ENCODE data around the gene SGK1.

The SGK1 gene

GRCh38 chr6:134317471-134318131 is at the start of gene SGK1:
SGK1 (minus strand) TSS chr6:134318112; CDS start chr6:134317460, 652 bp downstream.
- DNase-seq: peak; percentile 10

- no peak for DNase-seq
Measured at GRCh38 chr6:134363323-134364039, 45.6 kb upstream of the SGK1 start.

- no peak for DNase-seq
Measured at GRCh38 chr6:134361011-134361410, 43.1 kb upstream of the SGK1 start.

GRCh38 chr6:134359302-134359701 is 41.4 kb upstream of the SGK1 start:
- DNase-seq: no peak

- DNase-seq: no peak
Measured at GRCh38 chr6:134358320-134358719, 40.4 kb upstream of the SGK1 start.

GRCh38 chr6:134357022-134357487 is 39.1 kb upstream of the SGK1 start:
- no peak for DNase-seq

GRCh38 chr6:134356405-134356804 is 38.5 kb upstream of the SGK1 start:
- no peak for DNase-seq

- DNase-seq: no peak
Measured at GRCh38 chr6:134352786-134353480, 35.0 kb upstream of the SGK1 start.

GRCh38 chr6:134351615-134352474 is 33.9 kb upstream of the SGK1 start:
- no peak for DNase-seq

GRCh38 chr6:134347885-134348805 is 30.2 kb upstream of the SGK1 start:
- DNase-seq: no peak

DNA sequence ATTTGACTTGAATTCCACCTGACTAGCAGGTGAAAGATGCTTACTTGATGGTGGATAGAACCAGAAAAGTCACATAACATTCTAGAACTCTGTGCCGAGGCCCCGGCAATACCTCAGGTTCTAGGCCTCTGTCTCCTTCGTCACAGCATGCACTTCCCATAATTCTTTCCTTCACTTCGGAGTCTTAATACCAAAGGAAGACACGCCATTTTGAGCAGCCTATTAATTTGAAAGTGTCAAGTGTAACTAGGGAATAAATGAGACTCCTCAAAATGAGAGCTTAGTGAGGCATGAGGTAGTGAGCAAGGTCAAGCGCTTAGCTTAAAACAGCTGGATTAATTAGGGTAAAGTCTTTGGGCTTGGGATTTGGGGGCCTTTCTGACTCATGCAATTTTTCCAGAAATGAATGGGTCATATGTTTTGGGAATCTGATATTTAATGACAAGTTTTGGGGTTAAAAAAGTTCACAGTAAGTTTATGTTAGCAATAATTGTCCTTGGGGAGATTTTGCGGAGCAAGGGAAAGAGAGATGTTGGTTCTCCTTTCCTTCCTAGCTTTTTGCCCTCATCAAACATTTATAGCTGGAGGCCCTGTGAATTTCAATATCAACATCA is 29.1 kb upstream of the SGK1 start:
- no peak for DNase-seq

DNA sequence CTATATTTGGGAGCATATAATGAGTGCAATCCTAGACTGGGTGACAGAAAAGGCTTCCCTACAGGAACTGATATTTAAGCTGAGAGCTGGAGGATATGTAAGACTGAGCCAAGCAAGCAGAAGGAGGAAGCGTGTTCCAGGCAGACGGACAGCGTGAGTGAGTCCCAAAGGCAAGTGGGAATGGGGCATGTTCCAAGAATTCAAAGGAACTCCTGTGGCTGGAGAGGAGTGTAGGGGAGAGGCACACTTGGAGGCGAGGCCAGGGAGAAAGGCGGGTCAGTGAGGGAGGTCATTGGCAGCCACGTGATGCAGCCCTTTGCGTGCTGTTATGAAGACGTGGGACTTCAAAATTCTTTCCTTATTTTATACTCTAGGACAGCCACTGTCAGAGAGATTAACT is 27.9 kb upstream of the SGK1 start:
- DNase-seq: no peak

- DNase-seq: no peak
Measured at GRCh38 chr6:134343066-134343465, 25.2 kb upstream of the SGK1 start.

DNA sequence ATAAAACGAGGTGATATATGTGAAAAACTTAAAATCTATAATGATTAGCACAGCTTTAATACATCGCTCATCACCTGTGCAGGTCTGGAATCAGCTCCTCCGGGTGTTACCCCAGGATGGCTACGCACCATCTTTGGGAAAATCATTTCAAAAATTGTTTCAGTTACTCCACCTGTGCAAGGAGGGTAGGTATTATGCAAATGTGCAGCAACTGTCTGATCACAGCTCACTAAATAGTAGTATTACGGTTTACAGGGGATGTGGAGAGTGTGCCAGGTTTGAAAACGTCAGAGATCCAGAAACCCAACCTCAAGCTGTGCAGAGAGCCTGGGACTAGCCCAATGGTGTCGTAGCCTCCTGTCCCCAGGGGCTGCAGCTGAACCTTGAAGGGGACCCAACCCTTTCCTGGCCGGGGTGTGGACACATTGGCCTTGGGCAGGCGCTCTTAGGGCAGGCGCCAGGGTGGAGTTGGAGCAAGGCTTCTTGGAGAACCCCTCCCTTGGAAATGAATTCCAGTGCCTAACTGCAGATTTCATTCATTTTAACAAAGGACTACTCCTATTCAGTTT is 24.2 kb upstream of the SGK1 start:
- no peak for DNase-seq

DNA sequence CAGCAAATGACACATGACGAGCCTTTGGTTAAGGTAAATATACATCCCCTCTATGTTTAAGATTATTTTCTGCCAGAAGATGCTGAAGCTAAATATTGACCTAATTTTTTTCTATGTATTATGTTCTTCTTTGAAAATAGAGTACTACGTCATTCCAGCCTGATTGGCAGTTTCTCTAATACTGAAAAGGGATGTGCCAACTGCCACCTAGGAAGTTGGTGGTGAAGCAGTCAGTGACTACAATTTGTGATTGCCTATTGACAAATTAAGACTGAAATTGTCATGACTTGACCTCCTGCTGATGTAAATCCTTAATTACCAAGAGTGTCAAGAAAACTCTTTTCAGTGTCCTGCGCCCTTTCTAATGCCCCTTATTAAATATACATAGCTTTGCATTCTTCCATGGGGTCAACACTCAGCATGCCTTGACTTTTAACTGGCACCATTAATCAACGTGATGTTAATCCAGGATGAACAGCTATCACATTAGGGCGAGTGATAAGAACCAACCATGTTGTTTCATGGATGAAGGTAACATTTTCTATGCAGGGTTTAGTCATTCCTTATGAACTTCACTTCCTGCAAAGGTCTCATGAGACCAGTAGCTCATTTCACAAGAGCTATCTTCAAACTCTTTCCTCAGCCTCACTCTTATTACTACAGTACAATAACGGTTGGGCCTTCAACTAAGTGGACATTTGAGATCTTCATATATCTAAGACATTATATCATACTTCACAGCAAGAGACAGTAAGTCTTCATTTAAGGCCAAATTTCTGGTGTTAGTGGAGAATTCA is 22.5 kb upstream of the SGK1 start:
- no peak for DNase-seq

DNA sequence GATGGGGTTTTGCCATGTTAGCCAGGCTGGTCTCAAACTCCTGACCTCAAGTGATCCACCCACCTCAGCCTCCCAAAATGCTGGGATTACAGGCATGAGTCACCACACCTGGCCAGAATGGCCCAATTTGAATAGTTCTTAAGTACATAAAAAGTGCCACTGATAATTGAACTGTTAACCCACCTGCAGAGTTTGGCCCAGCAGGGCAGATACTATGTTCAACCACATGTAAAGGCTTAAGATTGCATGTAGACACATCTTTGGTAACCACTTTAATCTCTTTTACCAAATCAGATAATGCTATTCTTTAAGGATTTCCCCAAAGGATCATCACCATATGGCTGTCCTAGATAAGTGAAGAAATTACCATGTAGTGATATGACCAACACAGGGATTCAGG is 21.3 kb upstream of the SGK1 start:
- no peak for DNase-seq

GRCh38 chr6:134331256-134331655 is 13.3 kb upstream of the SGK1 start:
- DNase-seq: no peak

DNA sequence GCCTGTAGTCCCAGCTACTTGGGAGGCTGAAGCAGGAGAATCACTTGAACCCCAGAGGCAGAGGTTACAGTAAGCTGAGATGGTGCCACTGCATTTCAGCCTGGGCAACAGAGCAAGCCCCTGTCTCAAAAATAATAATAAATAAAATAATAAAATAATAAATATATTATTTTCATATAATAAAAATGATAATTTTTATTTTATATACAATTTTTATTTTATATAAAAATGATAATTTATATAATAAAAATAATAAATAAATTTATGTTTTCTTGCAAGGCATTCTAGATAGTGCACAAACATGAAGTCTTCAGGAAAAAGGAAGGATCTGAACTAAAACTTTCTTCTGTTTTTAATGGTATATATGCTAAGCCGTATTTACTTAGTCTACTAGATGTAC is 12.6 kb upstream of the SGK1 start:
- DNase-seq: no peak

DNA sequence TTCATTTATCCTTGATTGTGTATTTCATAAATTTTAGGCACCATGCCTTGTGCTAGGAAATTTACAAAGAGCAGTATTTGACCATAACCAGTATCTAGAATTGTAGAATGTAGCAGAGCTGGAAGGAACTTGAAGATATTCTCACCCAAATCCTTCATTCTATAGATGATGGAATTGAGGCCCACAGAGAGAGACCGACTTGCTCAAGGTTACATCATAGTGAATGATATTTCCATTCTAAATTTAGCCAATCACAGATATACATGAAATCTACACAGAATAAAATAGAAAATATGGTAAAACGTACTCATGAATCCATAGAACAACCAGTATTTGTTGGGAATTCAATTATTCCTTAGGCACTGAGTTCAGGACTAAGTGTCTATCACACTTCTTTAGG is 10.9 kb upstream of the SGK1 start:
- DNase-seq: no peak

DNA sequence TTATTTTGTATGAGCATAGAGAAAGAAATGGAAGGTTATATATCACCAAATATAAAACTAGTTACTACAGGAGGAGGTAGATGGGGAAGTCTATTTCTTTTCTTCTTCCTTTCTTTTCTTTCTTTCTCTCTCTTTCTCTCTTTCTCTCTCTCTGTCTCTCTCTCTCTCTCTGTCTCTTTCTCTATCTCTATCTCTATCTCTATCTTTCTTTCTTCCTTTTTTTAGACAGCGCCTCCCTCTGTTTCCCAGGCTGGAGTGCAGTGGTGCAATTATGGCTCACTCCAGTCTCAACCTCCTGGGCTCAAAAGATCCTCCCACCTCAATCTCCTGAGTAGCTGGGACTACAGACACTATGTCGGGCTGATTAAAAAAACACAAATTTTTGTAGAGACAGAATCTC is 10.2 kb upstream of the SGK1 start:
- DNase-seq: no peak
